HG03045 (cell line): ENCODE measurements around the gene MMAB.

ENCODE experiments used
- ATAC-seq: cut with Tn5 transposase; IDR thresholded peaks from one replicate; pipeline ENCODE4 v1.9.1; 2021; ENCODE audit warnings: mild to moderate bottlenecking, moderate library complexity; ENCODE audit not compliant: unreplicated experiment

MMAB gene

DNA sequence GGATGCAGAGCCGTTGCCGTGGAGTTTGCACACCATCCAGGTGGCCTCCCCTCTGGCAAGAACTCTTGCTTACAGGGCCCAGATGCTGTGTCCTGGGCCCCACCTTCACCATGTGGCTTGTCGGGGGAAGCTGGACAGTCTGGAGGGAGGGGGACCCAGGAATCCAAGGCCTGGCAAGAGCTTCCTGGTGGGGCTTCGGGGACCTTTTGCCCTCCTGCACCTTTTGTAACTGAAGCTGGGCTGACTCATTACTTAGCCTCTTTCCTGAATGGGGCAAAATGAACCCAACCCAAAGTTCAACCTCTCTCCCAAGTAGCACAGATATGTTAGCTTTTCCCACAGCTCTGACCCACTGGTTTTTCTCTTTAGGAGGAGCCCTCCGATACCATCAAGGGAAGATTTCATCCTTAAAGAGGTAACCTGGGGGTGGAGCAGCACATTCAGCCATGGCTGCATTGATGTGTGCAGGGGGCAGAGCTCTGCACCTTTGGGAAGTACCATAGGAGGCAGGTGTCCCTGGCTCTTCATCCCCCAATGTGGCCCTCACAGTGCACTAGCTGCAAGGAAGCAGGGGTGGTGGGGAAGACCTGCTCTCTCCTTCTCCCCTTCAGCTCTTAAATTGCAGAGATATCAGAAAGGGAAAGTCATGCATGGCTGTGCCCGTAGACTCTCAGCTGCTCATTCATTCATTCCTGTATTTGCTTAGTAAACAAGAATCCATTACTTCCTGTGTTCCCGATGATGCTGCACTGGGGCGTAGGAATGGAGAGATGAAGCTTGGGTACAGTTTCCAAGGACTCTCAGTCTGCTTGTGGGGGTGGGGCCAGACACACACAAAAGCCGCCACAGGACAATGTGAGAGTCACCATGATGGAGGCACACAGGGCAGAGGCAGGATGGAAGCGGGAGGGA is 13.3 kb upstream of the MMAB start:
- no peak for ATAC-seq

DNA sequence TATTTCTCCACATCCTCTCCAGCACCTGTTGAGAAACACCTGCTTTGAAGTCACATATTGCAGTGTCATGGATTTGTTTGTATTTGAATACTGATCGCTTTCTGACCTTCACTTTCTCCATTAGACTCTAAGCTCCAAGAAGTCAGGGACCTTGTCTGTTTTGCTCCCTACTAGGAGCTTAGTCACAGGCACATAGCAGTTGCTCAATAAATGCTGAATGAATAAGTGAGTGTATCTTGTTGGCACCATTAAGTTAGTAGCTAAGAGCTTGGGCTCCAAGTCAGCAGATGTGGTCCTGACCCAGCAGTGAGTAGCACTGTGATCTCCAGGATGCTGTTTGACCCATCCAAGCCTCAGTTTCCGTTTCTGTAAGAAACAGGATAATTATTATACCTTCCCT is 10.4 kb upstream of the MMAB start:
- ATAC-seq, result no peak

DNA sequence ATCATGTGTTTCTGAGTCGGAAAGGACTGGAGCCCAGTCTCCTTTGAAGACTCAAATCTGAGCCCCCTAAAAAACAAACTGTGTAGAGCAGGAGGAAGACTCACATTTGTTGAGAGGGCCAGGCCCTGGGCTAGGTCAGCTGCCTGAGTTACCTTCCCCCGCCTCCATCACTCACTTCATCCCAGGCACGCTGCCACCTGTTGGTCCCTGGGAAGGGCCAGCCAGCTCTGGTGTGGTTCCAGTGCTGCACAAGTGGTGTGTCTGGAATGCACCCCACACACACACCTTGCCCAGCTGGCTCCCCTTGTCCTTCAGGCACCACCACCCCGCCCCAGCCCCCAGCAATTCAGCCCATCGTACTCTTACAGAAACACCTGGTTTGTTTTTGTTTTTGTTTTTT is 9.3 kb upstream of the MMAB start:
- ATAC-seq, result no peak

DNA sequence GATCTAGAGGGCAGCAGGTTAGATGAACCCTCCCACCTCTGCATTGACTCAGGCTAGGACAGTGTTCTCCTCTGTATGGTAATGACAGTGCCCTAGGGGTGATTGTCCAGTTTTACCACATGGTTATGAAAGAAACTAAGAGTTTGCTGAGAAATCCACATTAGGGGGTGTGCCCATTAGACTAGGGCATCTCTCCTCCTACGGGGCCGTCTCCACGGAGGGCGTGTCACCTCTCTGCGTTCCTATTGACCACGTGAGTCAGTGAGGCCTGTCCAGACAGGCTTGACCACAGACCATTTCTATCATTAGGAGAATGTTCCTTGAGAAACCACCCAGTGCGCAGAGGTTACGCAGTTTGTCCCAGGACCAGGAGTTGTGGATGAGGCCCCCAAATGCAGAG is 8.6 kb upstream of the MMAB start:
- no peak for ATAC-seq

GRCh38 chr12:109581334-109581691 is 8.0 kb upstream of the MMAB start:
- no peak for ATAC-seq

DNA sequence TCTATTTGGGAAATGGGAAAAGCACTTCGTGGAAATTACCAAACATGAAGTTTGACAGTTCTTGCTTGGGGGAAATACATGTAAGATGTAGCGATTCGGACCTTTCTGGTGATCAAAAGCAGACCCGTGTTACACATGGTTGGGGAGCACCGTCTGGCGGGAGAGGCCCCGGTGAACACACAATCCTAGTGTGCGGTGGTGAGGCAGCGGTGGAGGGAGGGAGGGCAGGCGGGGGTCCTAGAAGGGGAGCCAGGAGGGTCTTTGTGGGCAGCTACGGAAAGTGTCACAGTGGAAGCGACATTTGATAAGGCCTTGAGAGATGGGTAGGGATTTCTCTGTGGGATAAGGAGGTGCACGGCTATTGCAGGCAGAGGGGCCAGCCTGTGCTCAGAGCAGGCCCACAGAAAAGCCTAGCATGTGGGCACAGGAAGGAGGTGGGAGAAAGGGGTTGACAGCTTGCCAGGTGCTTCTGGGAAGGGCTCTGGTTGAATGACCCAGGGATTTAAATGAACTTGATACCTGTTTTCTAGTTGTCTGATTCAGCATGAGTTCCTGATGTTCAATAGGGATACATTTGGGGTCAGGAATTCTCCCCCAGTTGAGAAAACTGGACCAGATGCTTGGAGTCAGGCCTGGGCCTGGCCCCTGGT is 7.5 kb upstream of the MMAB start:
- no peak for ATAC-seq

DNA sequence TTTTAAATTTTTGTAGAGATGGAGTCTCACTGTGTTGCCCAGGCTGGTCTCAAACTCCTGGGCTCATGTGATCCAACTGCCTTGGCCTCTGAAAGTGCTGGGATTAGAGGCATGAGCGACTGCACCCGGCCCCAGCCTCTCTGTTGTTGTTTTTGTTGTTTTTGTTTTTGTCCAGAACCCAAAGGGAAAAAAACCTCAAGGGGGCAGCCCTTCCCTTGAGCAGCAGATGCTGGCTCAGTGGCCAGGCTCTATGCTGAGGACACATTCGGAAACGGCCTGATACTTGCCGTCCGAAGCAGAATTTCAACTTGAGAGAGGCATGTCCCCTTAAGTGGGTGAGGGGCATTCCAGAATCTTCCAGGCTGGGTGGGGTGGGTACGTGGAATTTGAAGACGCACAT is 7.0 kb upstream of the MMAB start:
- ATAC-seq, result no peak

DNA sequence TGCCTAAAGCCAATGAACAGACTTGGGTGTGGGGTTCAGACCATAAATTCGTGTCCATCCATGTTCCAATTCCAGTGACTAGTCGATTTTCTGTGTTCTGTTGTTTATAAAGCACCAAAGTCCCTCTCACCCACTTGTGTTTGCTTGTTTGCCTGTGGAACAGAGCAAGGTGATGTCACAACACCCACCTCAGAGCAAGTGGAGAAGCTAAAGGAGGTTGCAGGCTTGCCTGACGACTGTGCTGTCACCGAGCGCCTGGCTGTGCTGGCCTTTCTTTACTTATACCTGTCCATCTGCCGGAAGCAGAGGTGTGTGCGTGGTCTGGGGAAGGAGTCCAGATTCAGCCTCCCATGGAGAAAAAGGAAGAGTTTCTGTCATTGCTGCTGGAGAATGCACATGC is 6.3 kb upstream of the MMAB start:
- ATAC-seq, result no peak

DNA sequence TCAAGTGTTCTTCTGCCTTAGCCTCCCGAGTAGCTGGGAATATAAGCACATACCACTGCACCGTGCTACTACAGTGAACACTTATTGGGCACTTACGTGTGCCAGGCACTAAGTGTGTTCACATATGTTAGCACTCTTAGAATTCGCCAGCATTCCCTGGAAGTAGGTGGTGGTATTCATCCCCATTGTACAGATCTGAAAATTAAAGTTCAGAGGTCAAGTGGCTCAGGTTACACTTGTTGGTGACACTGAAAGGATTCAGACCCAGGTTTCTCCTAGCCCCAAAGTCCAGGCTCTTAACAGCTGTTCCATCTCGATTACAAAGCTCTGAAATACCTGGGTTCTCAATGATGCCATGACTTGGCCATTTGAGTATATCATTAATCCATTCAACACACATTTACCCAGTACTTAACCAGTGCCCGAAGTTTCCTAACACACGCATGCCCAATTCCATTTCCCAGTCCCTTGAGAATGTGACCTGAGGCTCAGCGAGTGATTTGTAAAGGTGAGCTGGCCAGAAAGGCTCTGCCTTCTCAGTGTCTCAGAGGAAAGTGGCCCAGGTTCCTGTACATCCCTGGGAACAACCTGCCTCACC is 5.1 kb upstream of the MMAB start:
- no peak for ATAC-seq

DNA sequence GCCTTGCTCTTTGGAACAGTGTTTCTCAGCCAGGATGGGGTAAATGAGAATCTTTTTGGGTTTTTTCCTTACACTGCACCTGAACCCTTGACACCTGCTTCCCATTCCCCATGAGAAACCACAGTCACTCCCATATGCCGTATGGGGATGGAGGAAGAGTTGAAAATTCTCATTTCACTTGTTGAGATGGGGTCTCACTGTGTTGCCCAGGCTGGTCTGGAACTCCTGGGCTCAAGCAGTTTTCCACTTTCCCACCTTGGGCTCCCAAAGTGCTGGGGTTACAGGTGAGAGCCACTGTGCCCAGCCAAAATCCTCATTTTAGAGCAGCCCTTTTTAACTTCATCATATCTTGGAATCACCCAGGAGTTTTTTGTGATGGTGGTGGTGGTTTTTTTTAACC is 4.0 kb upstream of the MMAB start:
- ATAC-seq, result no peak

GRCh38 chr12:109575683-109576082 is 2.4 kb upstream of the MMAB start:
- no peak for ATAC-seq

- ATAC-seq, result no peak
Measured at GRCh38 chr12:109573914-109574244, 575 bp upstream of the MMAB start.

- no peak for ATAC-seq
Measured at GRCh38 chr12:109572506-109572845, 828 bp downstream of the MMAB start.

- ATAC-seq, result no peak
Measured at GRCh38 chr12:109571773-109572505, 1.4 kb downstream of the MMAB start.

DNA sequence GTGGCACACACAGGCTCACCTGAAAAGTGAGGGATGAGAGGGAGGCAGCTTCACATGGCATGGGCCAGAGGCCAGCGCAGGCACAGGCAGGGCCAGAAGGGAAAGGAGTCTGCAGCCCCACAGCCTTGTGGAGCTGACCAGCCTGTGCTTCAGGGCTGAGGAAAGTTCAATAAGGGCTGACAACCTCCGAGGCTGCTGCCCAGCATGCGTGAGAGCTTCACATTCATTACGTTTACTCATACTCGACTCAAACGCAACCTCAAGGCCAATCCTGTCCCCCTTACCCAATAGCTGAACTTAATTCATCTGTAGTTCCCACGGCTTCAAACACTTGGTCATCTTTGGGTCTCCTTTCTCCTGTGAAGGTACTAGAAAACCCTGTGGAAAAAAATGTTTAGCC is 4.8 kb downstream of the MMAB start:
- no peak for ATAC-seq

DNA sequence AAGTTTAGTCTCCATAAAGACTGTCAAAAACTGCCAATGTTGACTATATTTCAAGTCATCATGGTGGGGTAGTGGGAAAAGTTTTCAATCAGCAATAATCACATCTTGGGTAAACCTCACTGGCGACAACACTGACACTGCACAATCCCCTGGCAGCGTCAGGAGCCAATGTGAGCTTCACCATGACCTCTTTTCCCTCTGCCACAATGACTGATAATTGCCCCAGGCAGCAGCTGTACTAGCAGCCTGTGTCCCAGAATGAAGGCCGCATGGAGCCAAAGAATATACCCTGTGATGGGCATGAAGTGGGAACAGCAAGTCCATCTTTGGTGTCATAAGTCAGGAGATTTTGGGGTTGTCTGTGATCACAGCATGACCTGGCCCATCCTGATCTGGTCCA is 5.3 kb downstream of the MMAB start:
- ATAC-seq, result no peak

- ATAC-seq, result no peak
Measured at GRCh38 chr12:109567296-109567695, 6.0 kb downstream of the MMAB start.

- ATAC-seq, result no peak
Measured at GRCh38 chr12:109566424-109566823, 6.9 kb downstream of the MMAB start.

DNA sequence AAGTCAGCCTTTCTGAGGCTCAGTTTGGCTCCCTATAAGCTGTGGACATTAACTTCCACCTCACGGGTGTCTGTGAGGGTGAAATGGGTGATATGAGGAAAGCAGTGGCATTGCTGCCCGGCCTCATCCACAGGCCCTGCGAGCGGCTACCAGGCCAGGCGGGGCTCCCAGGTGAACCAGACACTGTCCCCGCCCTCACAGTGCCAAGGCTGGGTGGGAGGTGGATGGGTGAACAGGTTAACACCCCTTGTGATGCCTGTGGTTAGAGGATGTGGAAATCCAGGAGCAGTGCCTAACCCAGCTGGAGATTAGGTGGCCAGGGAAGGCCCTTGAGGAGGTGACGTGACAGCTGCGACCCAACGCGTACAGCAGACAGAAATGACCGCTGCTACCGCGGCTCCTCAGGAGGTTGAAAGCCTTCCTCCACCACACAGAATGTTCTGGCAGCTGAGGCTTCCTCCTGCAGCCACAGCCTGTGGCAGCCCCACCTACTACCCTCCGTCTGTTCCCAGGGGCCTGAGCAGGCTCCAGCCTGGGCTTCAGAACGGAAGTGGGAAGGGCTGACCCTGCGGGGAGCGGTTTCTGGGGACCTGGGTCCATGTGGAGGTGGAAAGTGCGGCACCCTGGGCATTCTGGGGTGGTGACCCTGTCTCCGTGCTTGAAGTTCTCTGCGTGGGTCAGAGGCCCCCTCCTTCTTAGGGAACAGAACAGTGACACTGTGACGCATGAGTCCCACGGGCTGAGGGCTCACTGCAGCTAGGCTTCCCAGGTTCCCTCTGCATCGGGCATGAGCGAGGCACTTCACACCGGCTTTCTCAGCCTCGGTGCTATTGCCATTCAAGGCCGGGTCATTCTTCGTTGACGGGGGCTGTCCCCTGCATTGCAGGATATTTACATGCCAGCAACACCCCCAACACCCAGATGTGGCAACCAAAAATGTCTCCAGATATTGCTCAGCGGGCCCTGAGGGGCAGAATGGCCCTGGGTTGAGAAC is 9.7 kb downstream of the MMAB start:
- no peak for ATAC-seq

- no peak for ATAC-seq
Measured at GRCh38 chr12:109562871-109563270, 10.4 kb downstream of the MMAB start.

DNA sequence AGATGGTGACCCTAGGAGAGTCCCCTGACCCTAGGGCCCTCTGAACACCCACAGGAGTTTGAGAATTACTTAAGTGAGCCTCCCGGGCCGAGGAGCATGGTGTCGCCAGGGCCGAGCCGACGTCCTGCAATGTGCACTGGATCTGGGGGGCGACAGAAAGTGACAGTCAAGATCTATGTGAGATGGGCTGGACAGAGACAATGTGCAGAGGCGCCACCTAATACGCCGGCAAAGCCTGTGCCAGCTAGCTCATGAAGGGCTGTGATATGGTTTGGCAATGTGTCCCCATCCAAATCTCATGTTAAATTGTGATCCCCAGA is 11.6 kb downstream of the MMAB start:
- no peak for ATAC-seq
